Gastrocnemius medialis (tissue), 4 donors: ENCODE results near the gene PCDHGB4. TPM values are rescaled to one million over a fixed set of nuclear protein-coding genes. Genes with fewer than 3 reads are reported as not detected.
"Not testable (repeated sequence)": the region's sequence is repeated elsewhere in the genome, so short reads cannot be mapped to it uniquely, and the experiment has no call there.

Source experiments
- ATAC-seq, 2 donors: fragments of 150-250 bp; one replicate each; pipeline ENCODE4 v1.9.1; 2016
- DNase-seq, 2 donors: peaks; one replicate each; pipeline ENCODE4 v3.0.0-alpha.2; 2019
- H3K27ac ChIP-seq, 4 donors: fragments of 200-600 bp; sonication (generic); 1 replicate in 1 of 4; 2 replicates in 3 of 4; pipeline ENCODE4 v1.5.1; 2016 to 2018; ENCODE audit warnings: mild to moderate bottlenecking in 2 of 4, moderate library complexity in 1 of 4
- H3K27me3 ChIP-seq, 3 donors: fragments of 200-600 bp; sonication (generic) in 2 of 3; 1 replicate in 1 of 3; 2 replicates in 2 of 3; pipeline versions ENCODE4 v1.5.1 to v1.6.0; 2016 to 2019; ENCODE audit warnings: mild to moderate bottlenecking in 1 of 3, moderate library complexity in 1 of 3
- H3K36me3 ChIP-seq, 2 donors: fragments of 200-600 bp; sonication (generic) in 1 of 2; one replicate each; pipeline ENCODE4 v1.5.1; 2017 to 2018
- H3K4me1 ChIP-seq, 2 donors: fragments of 200-600 bp; sonication (generic) in 1 of 2; one replicate each; pipeline ENCODE4 v1.5.1; 2016 to 2017; ENCODE audit warnings: mild to moderate bottlenecking in 2 of 2
- H3K4me3 ChIP-seq, 4 donors: fragments of 200-600 bp; sonication (generic) in 3 of 4; 1 replicate in 1 of 4; 2 replicates in 3 of 4; pipeline ENCODE4 v1.5.1; 2016 to 2019; ENCODE audit warnings: mild to moderate bottlenecking in 2 of 4
- H3K9me3 ChIP-seq, 3 donors: fragments of 200-600 bp; sonication (generic) in 2 of 3; 1 replicate in 1 of 3; 2 replicates in 2 of 3; pipeline ENCODE4 v1.5.1; 2016 to 2019
- CTCF ChIP-seq, 5 experiments: fragments of 450-650 bp in 3 of 5; fragments of 200-600 bp in 2 of 5; sonication (generic) in 2 of 5; IDR thresholded peaks in 4 of 5; conservative IDR thresholded peaks in 1 of 5; 1 replicate in 4 of 5; 2 replicates in 1 of 5; pipeline ENCODE4 v1.5.1; 2016 to 2019; ENCODE audit warnings: antibody characterized with exemption in 5 of 5, mild to moderate bottlenecking in 3 of 5, moderate library complexity in 3 of 5
- POLR2A ChIP-seq, 2 donors: fragments of 450-650 bp; IDR thresholded peaks; one replicate each; pipeline ENCODE4 v1.6.1; 2017; ENCODE audit warnings: antibody characterized with exemption in 2 of 2, mild to moderate bottlenecking in 2 of 2, moderate library complexity in 2 of 2
- in situ Hi-C, 4 donors: fragments of 200-750 bp; cut with MboI; loops; one replicate each; pipeline versions ENCODE4 v1.15.0 to v1.8.0; 2017; ENCODE audit warnings: low sequenced_read_pairs in 4 of 4
- intact Hi-C: fragments of 100-400 bp; cut with DNase I; formaldehyde crosslinking; loops from one replicate; pipeline ENCODE4 v1.15.1; 2023; ENCODE audit warnings: low total_unique reads
- total RNA-seq, 4 donors: library from RNA; depleted of rRNA; stranded (reverse); fragments of >200 nt; gene quantifications; one replicate each; pipeline versions ENCODE4 v1.1.0 to v1.2.3, GENCODE V29; 2016

PCDHGB4 gene
- total RNA-seq, 4 donors from 2014 or later = 0.88 to 2.1 (median 1.3) TPM

GRCh38 chr5:141427783-141428426, 40.4 kb downstream of the PCDHGB4 start:
- no peak for TF ChIP-seq POLR2A (IDR thresholded peaks at IDR 0.05)
- no peak for TF ChIP-seq CTCF (IDR thresholded peaks at IDR 0.05 in 4 of 5, conservative IDR thresholded peaks at IDR 0.05 in 1 of 5)
- intact Hi-C loops = no loop called here
- in situ Hi-C loops = loop anchor here in 2 of 4 donors (10.0 kb wide), 1 partner anchor 127 kb away; no protein-coding TSS in a partner anchor
- Histone ChIP-seq H3K4me1 (peaks cover 0 to 26% of the 10 kb centered on the region in 2 donors), H3K27me3 (no peaks in the 10 kb centered on the region), H3K27ac (no peak overlapping the region), H3K9me3 (no peaks in the 10 kb centered on the region), H3K36me3 (no peaks in the 10 kb centered on the region), H3K4me3 (no peak overlapping the region)
- no peak for DNase-seq
- ATAC-seq = no peak

GRCh38 chr5:141430332-141431113, 43.0 kb downstream of the PCDHGB4 start, which contains the start of gene PCDHGA12:
Gene PCDHGA12 (plus strand): TSS chr5:141430507. CDS start chr5:141430760, 253 bp downstream.
- intact Hi-C loops = loop anchor here (1.0 to 2.0 kb wide), 2 partner anchors 46 to 94 kb away; no protein-coding TSS in a partner anchor
- H3K9me3 ChIP-seq = no peaks in the 10 kb centered on the region

GRCh38 chr5:141431286-141431685, 43.8 kb downstream of the PCDHGB4 start:
- DNase-seq = no peak
- H3K27me3 ChIP-seq = no peaks in the 10 kb centered on the region
- no peaks in the 10 kb centered on the region for H3K36me3 ChIP-seq
- in situ Hi-C loops = no loop called here
- peaks cover 0 to 10% of the 10 kb centered on the region in 2 donors for H3K4me1 ChIP-seq
- ATAC-seq = peak in 1 of 2 donors; percentile 43
- H3K27ac ChIP-seq = peak overlapping the region in 3 of 4 donors; percentile 33 to 62 (median 46)
- H3K4me3 ChIP-seq = peak overlapping the region; percentile 39 to 48 (median 40)
- intact Hi-C loops = loop anchor here (2.0 kb wide), 1 partner anchor 46 kb away; no protein-coding TSS in a partner anchor
- TF ChIP-seq CTCF (IDR thresholded peaks at IDR 0.05 in 4 of 5, conservative IDR thresholded peaks at IDR 0.05 in 1 of 5) (no peak), POLR2A (IDR thresholded peaks at IDR 0.05) (no peak)
- no peaks in the 10 kb centered on the region for H3K9me3 ChIP-seq

More at GRCh38 chr5:141430332-141431113, 43.0 kb downstream of the PCDHGB4 start, which contains the start of gene PCDHGA12:
- peak within 1 kb of the TSS; percentile 39 to 48 (median 40) for H3K4me3 ChIP-seq
- peaks cover 0 to 10% of the 10 kb centered on the region in 2 donors for H3K4me1 ChIP-seq
- DNase-seq (peak; percentile 62 to 78), ATAC-seq (peak; percentile 89 to 97)
- no peak for TF ChIP-seq POLR2A (IDR thresholded peaks at IDR 0.05)
- peak; percentile 52 to 71 (median 55) for TF ChIP-seq CTCF (IDR thresholded peaks at IDR 0.05 in 4 of 5, conservative IDR thresholded peaks at IDR 0.05 in 1 of 5)
- H3K36me3 ChIP-seq = no peaks in the 10 kb centered on the region
- H3K27ac ChIP-seq = peak within 1 kb of the TSS; percentile 33 to 62 (median 46)
- H3K27me3 ChIP-seq = no peaks in the 10 kb centered on the region
- in situ Hi-C loops = no loop called here

- intact Hi-C loops, H3K36me3 ChIP-seq, H3K9me3 ChIP-seq, H3K27me3 ChIP-seq, H3K4me1 ChIP-seq, in situ Hi-C loops, ATAC-seq, DNase-seq, H3K27ac ChIP-seq: not testable (repeated sequence)
- peak overlapping the region in 1 of 4 donors; percentile 40 for H3K4me3 ChIP-seq
Observed at GRCh38 chr5:141432308-141432707, 44.8 kb downstream of the PCDHGB4 start.

- H3K27ac ChIP-seq, DNase-seq, H3K36me3 ChIP-seq, H3K9me3 ChIP-seq, intact Hi-C loops, ATAC-seq, in situ Hi-C loops, H3K4me1 ChIP-seq, H3K4me3 ChIP-seq, H3K27me3 ChIP-seq: not testable (repeated sequence)
Observed at GRCh38 chr5:141432726-141433125, 45.2 kb downstream of the PCDHGB4 start.
